Sigmoid colon (tissue), 3 donors: Measurements from ENCODE around the gene CDKAL1.

ENCODE experiments used
- CTCF ChIP-seq, 4 experiments: fragments of 450-650 bp in 3 of 4; fragments of 200-600 bp in 1 of 4; IDR thresholded peaks; one replicate each; pipeline ENCODE4 v1.5.1; 2016 to 2019; ENCODE audit warnings: antibody characterized with exemption in 4 of 4, mild to moderate bottlenecking in 3 of 4, moderate library complexity in 2 of 4
- POLR2A ChIP-seq, 2 donors: fragments of 450-650 bp; IDR thresholded peaks; one replicate each; pipeline ENCODE4 v1.6.1; 2016; ENCODE audit warnings: antibody characterized with exemption in 2 of 2, mild to moderate bottlenecking in 2 of 2, moderate library complexity in 2 of 2

GRCh38 chr6:20563377-20563776 is 29.1 kb downstream of the CDKAL1 start:
- TF ChIP-seq CTCF (IDR thresholded peaks at IDR 0.05): no peak
- no peak for TF ChIP-seq POLR2A (IDR thresholded peaks at IDR 0.05)
